DMS79 treated with DMSO at 0.1 percent for 48 hours (cell line): ENCODE data around the gene NEURL4.

ENCODE experiments used
- DNase-seq: peaks from one replicate; lab custom pipeline; 2025; lab: John Stamatoyannopoulos, UW

NEURL4 gene

GRCh38 chr17:7323731-7324437 is 5.3 kb downstream of the NEURL4 start:
- DNase-seq = no peak

- no peak for DNase-seq
Measured at GRCh38 chr17:7322520-7323194, 6.5 kb downstream of the NEURL4 start.

- DNase-seq = no peak
Measured at GRCh38 chr17:7321466-7321865, 7.7 kb downstream of the NEURL4 start.

- no peak for DNase-seq
Measured at GRCh38 chr17:7318121-7318860, 10.8 kb downstream of the NEURL4 start.

GRCh38 chr17:7317161-7317803 is 11.9 kb downstream of the NEURL4 start:
- DNase-seq = no peak

- DNase-seq = no peak
Measured at GRCh38 chr17:7315570-7316235, 13.4 kb downstream of the NEURL4 start.

GRCh38 chr17:7314719-7315569 is 14.2 kb downstream of the NEURL4 start, which contains the start of gene GPS2:
Gene GPS2 (minus strand): TSS chr17:7315360. CDS start chr17:7315052, 308 bp downstream.
- DNase-seq = peak; percentile 64

GRCh38 chr17:7313890-7314718 is 15.0 kb downstream of the NEURL4 start:
- no peak for DNase-seq

- DNase-seq = no peak
Measured at GRCh38 chr17:7313088-7313889, 15.8 kb downstream of the NEURL4 start.

GRCh38 chr17:7312432-7313087 is 16.6 kb downstream of the NEURL4 start:
- DNase-seq = no peak

GRCh38 chr17:7311110-7311705 is 17.9 kb downstream of the NEURL4 start:
- DNase-seq = no peak

- no peak for DNase-seq
Measured at GRCh38 chr17:7309628-7310027, 19.5 kb downstream of the NEURL4 start.

- peak; percentile 39 for DNase-seq
Measured at GRCh38 chr17:7308625-7309433, 20.3 kb downstream of the NEURL4 start.

GRCh38 chr17:7307686-7308624 is 21.2 kb downstream of the NEURL4 start:
- no peak for DNase-seq

GRCh38 chr17:7306911-7307685 is 22.0 kb downstream of the NEURL4 start, which contains the start of gene EIF5A:
Gene EIF5A (plus strand): TSS chr17:7307628. CDS start chr17:7309636, 2,008 bp downstream.
- peak; percentile 99 for DNase-seq
